ENCODE results near the gene ATRIP. TPM values are rescaled to one million over a fixed set of nuclear protein-coding genes. Genes with fewer than 3 reads are reported as not detected.

The ATRIP gene
- total RNA-seq, 2 experiments from 2014 or later: 16.3 to 24.5 TPM

GRCh38 chr3:48486952-48487351 is 40.4 kb downstream of the ATRIP start:
- Histone ChIP-seq H3K79me2 (ENCODE audit: insufficient read depth, low read depth, low read length) (no peaks in the 10 kb centered on the region), H3K27ac (ENCODE audit: low read depth, low read length, poor library complexity, severe bottlenecking) (no peak overlapping the region), H2AFZ (ENCODE audit: low read length) (no peak overlapping the region), H4K20me1 (ENCODE audit: insufficient read depth, low read length) (no peaks in the 10 kb centered on the region), H3K4me2 (ENCODE audit: low read length) (no peak overlapping the region), H3K4me3 (ENCODE audit: low read depth, low read length, poor library complexity, severe bottlenecking) (no peak overlapping the region), H3K9me2 (ENCODE audit: insufficient read depth, low read length) (no peaks in the 10 kb centered on the region), H3K9me3 (ENCODE audit: low read length) (no peaks in the 10 kb centered on the region), H3K36me3 (ENCODE audit: insufficient read depth, low read length) (no peaks in the 10 kb centered on the region), H3K4me1 (ENCODE audit: insufficient read depth, low read length, poor library complexity, severe bottlenecking) (peaks cover 12% of the 10 kb centered on the region)
- CTCF ChIA-PET (ENCODE audit: unreplicated experiment): no interaction called here
- no peak for DNase-seq (ENCODE audit: low spot score)
- POLR2A ChIA-PET: no interaction called here
- TF ChIP-seq CTCF (conservative IDR thresholded peaks at IDR 0.05; ENCODE audit: low read length) (no peak), EZH2phosphoT487 (IDR thresholded peaks at IDR 0.05; ENCODE audit: borderline replicate concordance, low read depth, low read length) (no peak)
- intact Hi-C loops (cut with micrococcal nuclease; ENCODE audit: unreplicated experiment): no loop called here
- BruUV-seq (replicated peaks): no TSS peak

GRCh38 chr3:48492461-48493202 is 46.1 kb downstream of the ATRIP start:
- H3K9me2 ChIP-seq (ENCODE audit: insufficient read depth, low read length): no peaks in the 10 kb centered on the region
- H2AFZ ChIP-seq (ENCODE audit: low read length): peak overlapping the region; percentile 98
- intact Hi-C loops (cut with micrococcal nuclease; ENCODE audit: unreplicated experiment): loop anchor here (1.0 kb wide), 1 partner anchor 19 kb away; no protein-coding TSS in a partner anchor
- H3K9me3 ChIP-seq (ENCODE audit: low read length): no peaks in the 10 kb centered on the region
- TF ChIP-seq EZH2phosphoT487 (IDR thresholded peaks at IDR 0.05; ENCODE audit: borderline replicate concordance, low read depth, low read length): no peak
- no peak for TF ChIP-seq CTCF (conservative IDR thresholded peaks at IDR 0.05; ENCODE audit: low read length)
- H3K36me3 ChIP-seq (ENCODE audit: insufficient read depth, low read length): no peaks in the 10 kb centered on the region
- ChIA-PET CTCF (ENCODE audit: unreplicated experiment) (no interaction called here), POLR2A (interaction anchor here (0.6 to 1.0 kb wide), 2 partner anchors 10 to 20 kb away, joined by 3 read pairs; no protein-coding TSS in a partner anchor)
- peak overlapping the region; percentile 27 for H3K4me3 ChIP-seq (ENCODE audit: low read depth, low read length, poor library complexity, severe bottlenecking)
- peaks cover 16% of the 10 kb centered on the region for H3K4me1 ChIP-seq (ENCODE audit: insufficient read depth, low read length, poor library complexity, severe bottlenecking)
- no peaks in the 10 kb centered on the region for H4K20me1 ChIP-seq (ENCODE audit: insufficient read depth, low read length)
- no TSS peak for BruUV-seq (replicated peaks)
- no peaks in the 10 kb centered on the region for H3K79me2 ChIP-seq (ENCODE audit: insufficient read depth, low read depth, low read length)
- peak overlapping the region; percentile 55 for H3K4me2 ChIP-seq (ENCODE audit: low read length)
- peak overlapping the region; percentile 52 for H3K27ac ChIP-seq (ENCODE audit: low read depth, low read length, poor library complexity, severe bottlenecking)
- peak; percentile 77 for DNase-seq (ENCODE audit: low spot score)

GRCh38 chr3:48493203-48493501 is 46.6 kb downstream of the ATRIP start:
- H3K4me1 ChIP-seq (ENCODE audit: insufficient read depth, low read length, poor library complexity, severe bottlenecking): peaks cover 16% of the 10 kb centered on the region
- H3K79me2 ChIP-seq (ENCODE audit: insufficient read depth, low read depth, low read length): no peaks in the 10 kb centered on the region
- H2AFZ ChIP-seq (ENCODE audit: low read length): peak overlapping the region; percentile 98
- no TSS peak for BruUV-seq (replicated peaks)
- ChIA-PET POLR2A (interaction anchor here (0.7 kb wide), 1 partner anchor 230 kb away, joined by 3 read pairs; no protein-coding TSS in a partner anchor), CTCF (ENCODE audit: unreplicated experiment) (no interaction called here)
- H4K20me1 ChIP-seq (ENCODE audit: insufficient read depth, low read length): no peaks in the 10 kb centered on the region
- no peak for DNase-seq (ENCODE audit: low spot score)
- peak overlapping the region; percentile 55 for H3K4me2 ChIP-seq (ENCODE audit: low read length)
- H3K27ac ChIP-seq (ENCODE audit: low read depth, low read length, poor library complexity, severe bottlenecking): peak overlapping the region; percentile 52
- H3K9me3 ChIP-seq (ENCODE audit: low read length): no peaks in the 10 kb centered on the region
- no peaks in the 10 kb centered on the region for H3K9me2 ChIP-seq (ENCODE audit: insufficient read depth, low read length)
- H3K4me3 ChIP-seq (ENCODE audit: low read depth, low read length, poor library complexity, severe bottlenecking): no peak overlapping the region
- intact Hi-C loops (cut with micrococcal nuclease; ENCODE audit: unreplicated experiment): no loop called here
- TF ChIP-seq CTCF (conservative IDR thresholded peaks at IDR 0.05; ENCODE audit: low read length) (no peak), EZH2phosphoT487 (IDR thresholded peaks at IDR 0.05; ENCODE audit: borderline replicate concordance, low read depth, low read length) (no peak)
- H3K36me3 ChIP-seq (ENCODE audit: insufficient read depth, low read length): no peaks in the 10 kb centered on the region

Data from OCI-LY7 (cell line).